HepG2 (cell line): ENCODE results near the gene LIMS2. TPM values are rescaled to one million over a fixed set of nuclear protein-coding genes. Genes with fewer than 3 reads are reported as not detected.
A peak's percentile ranks its signal among the peaks of the same experiment; 100 is the strongest.

Source experiments
- EZH2 ChIP-seq: conservative IDR thresholded peaks from 2 replicates; pipeline ENCODE4 v1.6.1; 2012; ENCODE audit warnings: mild to moderate bottlenecking, low read depth, low read length, moderate library complexity
- MTF2 ChIP-seq: sonication (generic); formaldehyde crosslinking; IDR thresholded peaks from 2 replicates; pipeline ENCODE4 v1.5.0; 2020; ENCODE audit warnings: missing genetic modification reagents, borderline replicate concordance
- NFKB2 ChIP-seq: sonication (generic); formaldehyde crosslinking; IDR thresholded peaks from 2 replicates; pipeline ENCODE4 v1.4.0; 2020; ENCODE audit warnings: missing genetic modification reagents, borderline replicate concordance
- NONO ChIP-seq, 2 experiments: fragments of 450-650 bp in 1 of 2; sonication (generic) in 1 of 2; formaldehyde crosslinking in 1 of 2; IDR thresholded peaks in 1 of 2; conservative IDR thresholded peaks in 1 of 2; 2 replicates each; pipeline versions ENCODE4 v1.6.1 to v1.8.0; 2017 to 2022; ENCODE audit warnings: mild to moderate bottlenecking in 1 of 2, missing genetic modification reagents in 1 of 2, moderate library complexity in 1 of 2
- RXRA ChIP-seq: sonication (generic); formaldehyde crosslinking; IDR thresholded peaks from 2 replicates; pipeline ENCODE4 v1.5.1; 2020; ENCODE audit warnings: missing genetic modification reagents
- SAP130 ChIP-seq: IDR thresholded peaks from 2 replicates; pipeline ENCODE4 v1.6.1; 2016; ENCODE audit warnings: low read depth
- SMARCC2 ChIP-seq: fragments of 450-650 bp; IDR thresholded peaks from 2 replicates; pipeline ENCODE4 v1.6.1; 2017; ENCODE audit warnings: antibody characterized with exemption, mild to moderate bottlenecking
- SPEN ChIP-seq: sonication (generic); formaldehyde crosslinking; IDR thresholded peaks from 2 replicates; pipeline ENCODE4 v1.5.1; 2020; ENCODE audit warnings: low read depth, mild to moderate bottlenecking, missing genetic modification reagents
- TBX2 ChIP-seq: sonication (generic); formaldehyde crosslinking; IDR thresholded peaks from 2 replicates; pipeline ENCODE4 v1.5.0; 2020; ENCODE audit warnings: missing genetic modification reagents, mild to moderate bottlenecking, borderline replicate concordance
- THYN1 ChIP-seq: sonication (generic); formaldehyde crosslinking; IDR thresholded peaks from 2 replicates; pipeline ENCODE4 v1.8.1; 2023; ENCODE audit warnings: low read depth, mild to moderate bottlenecking, moderate library complexity, missing genetic modification reagents, borderline replicate concordance
- ZBTB38 ChIP-seq: sonication (generic); formaldehyde crosslinking; IDR thresholded peaks from 2 replicates; pipeline ENCODE4 v1.5.1; 2020; ENCODE audit warnings: mild to moderate bottlenecking, missing genetic modification reagents
- ZFAT ChIP-seq: sonication (generic); formaldehyde crosslinking; conservative IDR thresholded peaks from 2 replicates; pipeline ENCODE4 v1.8.1; 2023; ENCODE audit warnings: missing genetic modification reagents, inconsistent platforms
- ZNF747 ChIP-seq: sonication (generic); formaldehyde crosslinking; IDR thresholded peaks from 2 replicates; pipeline ENCODE4 v1.8.1; 2023; ENCODE audit warnings: missing genetic modification reagents, mild to moderate bottlenecking, borderline replicate concordance
- ZNF790 ChIP-seq: sonication (generic); formaldehyde crosslinking; IDR thresholded peaks from 2 replicates; pipeline ENCODE4 v1.8.0; 2022; ENCODE audit warnings: missing genetic modification reagents, mild to moderate bottlenecking, borderline replicate concordance
- ZNF83 ChIP-seq: sonication (generic); formaldehyde crosslinking; IDR thresholded peaks from 2 replicates; pipeline ENCODE4 v1.4.0; 2020; ENCODE audit warnings: missing genetic modification reagents, mild to moderate bottlenecking, borderline replicate concordance
- polyA plus RNA-seq, 8 experiments: library from polyadenylated mRNA; depleted of rRNA in 3 of 8; stranded (reverse) in 7 of 8; unstranded in 1 of 8; fragments of >200 nt; fragmentation: Illumina TruSeq in 4 of 8; extraction: Trizol in 4 of 8; gene quantifications; 2 replicates each; pipeline versions ENCODE4 v1.2.1 to v1.2.3, GENCODE V29; 2011 to 2016; ENCODE audit warnings: low read depth in 4 of 8, missing spikeins in 1 of 8, mixed read lengths in 1 of 8; ENCODE audit not compliant: insufficient read depth in 1 of 8
- total RNA-seq, 5 experiments: library from RNA; depleted of rRNA; stranded (reverse); fragments of >200 nt; fragmentation: Illumina TruSeq; extraction: Trizol; gene quantifications; 2 replicates each; pipeline ENCODE4 v1.2.3, GENCODE V29; 2016; ENCODE audit warnings: low read depth in 1 of 5
- TF ChIP-seq, protein P1 (sequence below): sonication (generic); formaldehyde crosslinking; IDR thresholded peaks from 2 replicates; pipeline ENCODE4 v1.5.1; 2020; ENCODE audit warnings: mild to moderate bottlenecking, missing genetic modification reagents, moderate library complexity
- TF ChIP-seq, protein P2 (sequence below): sonication (generic); formaldehyde crosslinking; IDR thresholded peaks from 2 replicates; pipeline ENCODE4 v1.5.0; 2020; ENCODE audit warnings: missing genetic modification reagents, mild to moderate bottlenecking, borderline replicate concordance
- TF ChIP-seq, protein P3 (sequence below): sonication (generic); formaldehyde crosslinking; IDR thresholded peaks from 2 replicates; pipeline ENCODE4 v1.4.0; 2020; ENCODE audit warnings: missing genetic modification reagents

Gene LIMS2
- total and polyA plus RNA-seq, 2 of the 13 experiments (the other 11 are each of a cell fraction or from before 2014, with no cell fraction given) = 1.0 to 1.9 TPM

DNA sequence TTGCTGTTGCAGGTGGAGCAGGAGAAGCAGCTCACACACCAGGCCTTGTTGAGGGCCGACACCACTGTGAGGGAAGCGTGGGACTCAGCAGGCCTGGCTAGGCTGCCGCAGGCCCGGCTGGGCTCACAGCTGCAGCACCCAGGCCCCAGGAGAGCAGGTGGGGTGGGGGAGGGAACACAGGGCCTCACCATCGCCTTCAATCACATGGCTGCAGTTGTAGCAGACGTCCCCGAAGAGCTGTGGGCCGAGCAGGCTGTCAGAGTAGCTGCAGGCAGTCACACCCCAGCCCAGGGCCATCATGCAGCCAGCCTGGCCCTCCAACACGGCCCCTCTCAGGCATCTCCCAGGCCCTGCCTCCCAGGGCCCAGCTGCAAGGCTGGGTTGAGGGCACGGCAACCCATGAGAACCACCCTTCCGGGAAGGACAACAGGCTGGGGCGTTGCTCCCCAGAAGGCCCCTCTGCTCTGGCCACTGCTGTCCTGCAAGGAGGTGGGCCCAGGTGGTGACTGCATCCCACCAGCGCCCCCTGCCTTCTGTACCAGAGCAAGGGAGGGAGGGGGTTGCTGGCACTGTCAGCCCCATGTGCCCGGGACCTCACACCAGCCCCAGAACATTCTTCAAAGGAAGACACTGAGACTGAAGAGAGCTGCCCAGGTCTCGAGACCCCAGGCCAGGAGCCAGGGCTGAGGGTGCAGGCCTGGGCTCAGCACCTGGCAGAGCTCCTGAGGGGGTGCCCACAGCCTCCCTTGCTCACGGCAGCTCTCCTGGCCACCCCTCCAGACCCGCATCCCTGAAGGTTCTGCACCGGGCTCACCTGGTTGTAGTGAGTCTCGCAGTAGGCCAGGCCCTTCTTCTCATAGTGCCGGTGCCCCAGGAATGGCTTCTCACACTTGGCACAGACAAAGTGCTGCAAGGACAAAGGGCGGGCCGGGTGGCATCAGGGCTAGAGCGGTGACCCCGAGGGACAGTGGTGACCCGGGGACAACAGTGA, 35.0 kb downstream of the LIMS2 start (continued):
- TF ChIP-seq ZNF790 (CRISPR knock-in tag) (peak; percentile 36; the same call in 1 of the 2 replicates), ZNF83 (CRISPR knock-in tag) (no peak), NFKB2 (CRISPR knock-in tag) (peak; percentile 21; the same call in 1 of the 2 replicates), RXRA (CRISPR knock-in tag) (peak; percentile 17; the same call in 1 of the 2 replicates), ZFAT (CRISPR knock-in tag) (no peak), ZBTB38 (CRISPR knock-in tag) (0 out of 2 replicates have a peak, but pooled peaks have one; percentile 13), THYN1 (CRISPR knock-in tag) (no peak), NONO (IDR thresholded peaks at IDR 0.05) (no peak), NONO (CRISPR knock-in tag; conservative IDR thresholded peaks at IDR 0.05) (peak; percentile 31; the same call in 1 of the 2 replicates), SMARCC2 (no peak), ZNF747 (CRISPR knock-in tag) (no peak), TBX2 (CRISPR knock-in tag) (peak; percentile 49; the same call in 1 of the 2 replicates), EZH2 (no peak), MTF2 (CRISPR knock-in tag) (peak; percentile 69; the same call in 1 of the 2 replicates), SPEN (CRISPR knock-in tag) (peak; percentile 81), SAP130 (CRISPR knock-in tag) (peak; percentile 47)
- TF ChIP-seq, protein P1, sequence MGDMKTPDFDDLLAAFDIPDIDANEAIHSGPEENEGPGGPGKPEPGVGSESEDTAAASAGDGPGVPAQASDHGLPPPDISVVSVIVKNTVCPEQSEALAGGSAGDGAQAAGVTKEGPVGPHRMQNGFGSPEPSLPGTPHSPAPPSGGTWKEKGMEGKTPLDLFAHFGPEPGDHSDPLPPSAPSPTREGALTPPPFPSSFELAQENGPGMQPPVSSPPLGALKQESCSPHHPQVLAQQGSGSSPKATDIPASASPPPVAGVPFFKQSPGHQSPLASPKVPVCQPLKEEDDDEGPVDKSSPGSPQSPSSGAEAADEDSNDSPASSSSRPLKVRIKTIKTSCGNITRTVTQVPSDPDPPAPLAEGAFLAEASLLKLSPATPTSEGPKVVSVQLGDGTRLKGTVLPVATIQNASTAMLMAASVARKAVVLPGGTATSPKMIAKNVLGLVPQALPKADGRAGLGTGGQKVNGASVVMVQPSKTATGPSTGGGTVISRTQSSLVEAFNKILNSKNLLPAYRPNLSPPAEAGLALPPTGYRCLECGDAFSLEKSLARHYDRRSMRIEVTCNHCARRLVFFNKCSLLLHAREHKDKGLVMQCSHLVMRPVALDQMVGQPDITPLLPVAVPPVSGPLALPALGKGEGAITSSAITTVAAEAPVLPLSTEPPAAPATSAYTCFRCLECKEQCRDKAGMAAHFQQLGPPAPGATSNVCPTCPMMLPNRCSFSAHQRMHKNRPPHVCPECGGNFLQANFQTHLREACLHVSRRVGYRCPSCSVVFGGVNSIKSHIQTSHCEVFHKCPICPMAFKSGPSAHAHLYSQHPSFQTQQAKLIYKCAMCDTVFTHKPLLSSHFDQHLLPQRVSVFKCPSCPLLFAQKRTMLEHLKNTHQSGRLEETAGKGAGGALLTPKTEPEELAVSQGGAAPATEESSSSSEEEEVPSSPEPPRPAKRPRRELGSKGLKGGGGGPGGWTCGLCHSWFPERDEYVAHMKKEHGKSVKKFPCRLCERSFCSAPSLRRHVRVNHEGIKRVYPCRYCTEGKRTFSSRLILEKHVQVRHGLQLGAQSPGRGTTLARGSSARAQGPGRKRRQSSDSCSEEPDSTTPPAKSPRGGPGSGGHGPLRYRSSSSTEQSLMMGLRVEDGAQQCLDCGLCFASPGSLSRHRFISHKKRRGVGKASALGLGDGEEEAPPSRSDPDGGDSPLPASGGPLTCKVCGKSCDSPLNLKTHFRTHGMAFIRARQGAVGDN = peak; percentile 90
- TF ChIP-seq, protein P2, sequence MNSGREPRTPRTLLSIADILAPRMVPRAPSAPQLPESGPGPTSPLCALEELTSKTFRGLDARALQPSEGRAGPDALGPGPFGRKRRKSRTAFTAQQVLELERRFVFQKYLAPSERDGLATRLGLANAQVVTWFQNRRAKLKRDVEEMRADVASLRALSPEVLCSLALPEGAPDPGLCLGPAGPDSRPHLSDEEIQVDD (CRISPR knock-in tag) = 0 out of 2 replicates have a peak, but pooled peaks have one; percentile 27
- TF ChIP-seq, protein P3, sequence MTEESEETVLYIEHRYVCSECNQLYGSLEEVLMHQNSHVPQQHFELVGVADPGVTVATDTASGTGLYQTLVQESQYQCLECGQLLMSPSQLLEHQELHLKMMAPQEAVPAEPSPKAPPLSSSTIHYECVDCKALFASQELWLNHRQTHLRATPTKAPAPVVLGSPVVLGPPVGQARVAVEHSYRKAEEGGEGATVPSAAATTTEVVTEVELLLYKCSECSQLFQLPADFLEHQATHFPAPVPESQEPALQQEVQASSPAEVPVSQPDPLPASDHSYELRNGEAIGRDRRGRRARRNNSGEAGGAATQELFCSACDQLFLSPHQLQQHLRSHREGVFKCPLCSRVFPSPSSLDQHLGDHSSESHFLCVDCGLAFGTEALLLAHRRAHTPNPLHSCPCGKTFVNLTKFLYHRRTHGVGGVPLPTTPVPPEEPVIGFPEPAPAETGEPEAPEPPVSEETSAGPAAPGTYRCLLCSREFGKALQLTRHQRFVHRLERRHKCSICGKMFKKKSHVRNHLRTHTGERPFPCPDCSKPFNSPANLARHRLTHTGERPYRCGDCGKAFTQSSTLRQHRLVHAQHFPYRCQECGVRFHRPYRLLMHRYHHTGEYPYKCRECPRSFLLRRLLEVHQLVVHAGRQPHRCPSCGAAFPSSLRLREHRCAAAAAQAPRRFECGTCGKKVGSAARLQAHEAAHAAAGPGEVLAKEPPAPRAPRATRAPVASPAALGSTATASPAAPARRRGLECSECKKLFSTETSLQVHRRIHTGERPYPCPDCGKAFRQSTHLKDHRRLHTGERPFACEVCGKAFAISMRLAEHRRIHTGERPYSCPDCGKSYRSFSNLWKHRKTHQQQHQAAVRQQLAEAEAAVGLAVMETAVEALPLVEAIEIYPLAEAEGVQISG = 0 out of 2 replicates have a peak, but pooled peaks have one; percentile 13
